Esophagus (tissue), 2 donors: Measurements from ENCODE around the gene DRD2. TPM values are rescaled to one million over a fixed set of nuclear protein-coding genes. Genes with fewer than 3 reads are reported as not detected.
A peak's percentile ranks its signal among the peaks of the same experiment; 100 is the strongest.
"Not testable (repeated sequence)": the region's sequence is repeated elsewhere in the genome, so short reads cannot be mapped to it uniquely, and the experiment has no call there.

Experiments used
- H3K27ac ChIP-seq, 2 donors: one replicate each; pipeline ENCODE4 v1.5.1; 2013; ENCODE audit warnings: low read depth in 2 of 2, mild to moderate bottlenecking in 2 of 2, inconsistent platforms in 1 of 2, low read length in 1 of 2, moderate library complexity in 1 of 2
- H3K27me3 ChIP-seq, 2 donors: one replicate each; pipeline ENCODE4 v1.6.1; 2013; ENCODE audit warnings: low read length in 2 of 2, control low read depth in 1 of 2, mild to moderate bottlenecking in 1 of 2; ENCODE audit not compliant: insufficient read depth in 2 of 2, control insufficient read depth in 1 of 2
- H3K36me3 ChIP-seq, 2 donors: one replicate each; pipeline ENCODE4 v1.6.1; 2013; ENCODE audit warnings: low read length in 1 of 2; ENCODE audit not compliant: control insufficient read depth in 2 of 2, insufficient read depth in 2 of 2
- H3K4me1 ChIP-seq, 2 donors: one replicate each; pipeline ENCODE4 v1.6.1; 2013; ENCODE audit warnings: low read length in 1 of 2; ENCODE audit not compliant: control insufficient read depth in 2 of 2, insufficient read depth in 2 of 2
- H3K4me3 ChIP-seq, 2 donors: one replicate each; pipeline ENCODE4 v1.5.1; 2013; ENCODE audit warnings: low read length in 2 of 2, mild to moderate bottlenecking in 2 of 2, low read depth in 1 of 2, moderate library complexity in 1 of 2
- H3K9me3 ChIP-seq, 2 donors: one replicate each; pipeline ENCODE4 v1.6.1; 2013; ENCODE audit warnings: mild to moderate bottlenecking in 2 of 2, low read depth in 1 of 2, low read length in 1 of 2, moderate library complexity in 1 of 2; ENCODE audit not compliant: control insufficient read depth in 2 of 2, insufficient read depth in 1 of 2
- WGBS, 2 donors: extraction: QIAGEN DNeasy Blood & Tissue Kit; methylation state at CpG; one replicate each; pipeline ENCODE4 v1.1.7; 2013; 5-methylcytosine and 5-hydroxymethylcytosine counted together
- polyA plus RNA-seq, 2 donors: library from polyadenylated mRNA; stranded (reverse); fragments of 200-250 nt; gene quantifications; one replicate each; pipeline ENCODE4 v1.2.3, GENCODE V29; 2013
- donor health status: healthy with polysubstance abuse.
- donor health status: Bipolar disorder and iron deficiency.

Gene DRD2
- under 1 TPM; 0.05 to 0.06 TPM for polyA plus RNA-seq

GRCh38 chr11:113475160-113475761 is at the start of gene DRD2:
Gene DRD2 (minus strand): TSS chr11:113475398. CDS start chr11:113424651, 50,747 bp downstream.
- Histone ChIP-seq H3K36me3 (no peaks in the 10 kb centered on the region), H3K4me3 (peak within 1 kb of the TSS in 1 of 2 donors; percentile 29), H3K27me3 (peaks cover 4 to 5% of the 10 kb centered on the region in 2 donors), H3K4me1 (peaks cover 0 to 7% of the 10 kb centered on the region in 2 donors), H3K9me3 (no peaks in the 10 kb centered on the region), H3K27ac (no peak within 1 kb of the TSS)
- 5 to 6% methylated on average over 30 to 65 of the region's 65 CpGs for WGBS, 2 donors

GRCh38 chr11:113523906-113524305 is 48.7 kb upstream of the DRD2 start:
- not testable (repeated sequence) for H3K9me3 ChIP-seq, H3K4me3 ChIP-seq, H3K36me3 ChIP-seq, H3K27me3 ChIP-seq, H3K27ac ChIP-seq, H3K4me1 ChIP-seq
- WGBS, 2 donors, result 94% methylated on average over 24 of the region's 24 CpGs

- Histone ChIP-seq H3K4me3 (no peak overlapping the region), H3K4me1 (no peaks in the 10 kb centered on the region), H3K9me3 (no peaks in the 10 kb centered on the region), H3K27me3 (no peaks in the 10 kb centered on the region), H3K36me3 (no peaks in the 10 kb centered on the region), H3K27ac (no peak overlapping the region)
- 49 to 50% methylated on average over 3 of the region's 3 CpGs for WGBS, 2 donors
Observed at GRCh38 chr11:113521737-113522517, 46.7 kb upstream of the DRD2 start.

GRCh38 chr11:113519989-113520613 is 44.9 kb upstream of the DRD2 start:
- WGBS, 2 donors, result 57 to 62% methylated on average over 4 of the region's 4 CpGs
- Histone ChIP-seq H3K4me1 (no peaks in the 10 kb centered on the region), H3K9me3 (no peaks in the 10 kb centered on the region), H3K27me3 (no peaks in the 10 kb centered on the region), H3K36me3 (no peaks in the 10 kb centered on the region), H3K4me3 (no peak overlapping the region), H3K27ac (no peak overlapping the region)

- 66 to 78% methylated on average over 5 of the region's 5 CpGs for WGBS, 2 donors
- Histone ChIP-seq H3K4me3 (no peak overlapping the region), H3K9me3 (no peaks in the 10 kb centered on the region), H3K27ac (no peak overlapping the region), H3K27me3 (no peaks in the 10 kb centered on the region), H3K4me1 (no peaks in the 10 kb centered on the region), H3K36me3 (no peaks in the 10 kb centered on the region)
Observed at GRCh38 chr11:113518716-113519495, 43.7 kb upstream of the DRD2 start.

- H3K27me3 ChIP-seq, result no peaks in the 10 kb centered on the region
- no peak overlapping the region for H3K4me3 ChIP-seq
- H3K4me1 ChIP-seq, result no peaks in the 10 kb centered on the region
- WGBS, 2 donors, result 86 to 89% methylated on average over 6 of the region's 6 CpGs
- no peaks in the 10 kb centered on the region for H3K9me3 ChIP-seq
- H3K27ac ChIP-seq, result no peak overlapping the region
- no peaks in the 10 kb centered on the region for H3K36me3 ChIP-seq
Observed at GRCh38 chr11:113517361-113517760, 42.2 kb upstream of the DRD2 start.

GRCh38 chr11:113514856-113515255 is 39.7 kb upstream of the DRD2 start:
- no peaks in the 10 kb centered on the region for H3K9me3 ChIP-seq
- no peak overlapping the region for H3K27ac ChIP-seq
- WGBS, 2 donors, result 60 to 66% methylated on average over 2 of the region's 2 CpGs
- no peak overlapping the region for H3K4me3 ChIP-seq
- no peaks in the 10 kb centered on the region for H3K36me3 ChIP-seq
- H3K27me3 ChIP-seq, result no peaks in the 10 kb centered on the region
- H3K4me1 ChIP-seq, result no peaks in the 10 kb centered on the region

- H3K4me3 ChIP-seq, result no peak overlapping the region
- no peak overlapping the region for H3K27ac ChIP-seq
- H3K27me3 ChIP-seq, result peaks cover 0 to 3% of the 10 kb centered on the region in 2 donors
- no peaks in the 10 kb centered on the region for H3K9me3 ChIP-seq
- no peaks in the 10 kb centered on the region for H3K36me3 ChIP-seq
- no peaks in the 10 kb centered on the region for H3K4me1 ChIP-seq
Observed at GRCh38 chr11:113507341-113507740, 32.1 kb upstream of the DRD2 start.

- Histone ChIP-seq H3K4me1 (no peaks in the 10 kb centered on the region), H3K27me3 (peaks cover 0 to 3% of the 10 kb centered on the region in 2 donors), H3K36me3 (no peaks in the 10 kb centered on the region), H3K27ac (no peak overlapping the region), H3K9me3 (no peaks in the 10 kb centered on the region), H3K4me3 (no peak overlapping the region)
- WGBS, 2 donors, result 87 to 94% methylated on average over 1 of the region's 1 CpG
Observed at GRCh38 chr11:113506893-113507292, 31.7 kb upstream of the DRD2 start.
